DMS53 (cell line): ENCODE data around the gene GAD2.

Experiments used
- DNase-seq: peaks from one replicate; lab custom pipeline; 2025; lab: John Stamatoyannopoulos, UW

Gene GAD2

GRCh38 chr10:26222563-26222962, 6.0 kb downstream of the GAD2 start:
- no peak for DNase-seq

- DNase-seq = no peak
Observed at GRCh38 chr10:26225322-26225721, 8.7 kb downstream of the GAD2 start.

- no peak for DNase-seq
Observed at GRCh38 chr10:26227786-26228185, 11.2 kb downstream of the GAD2 start.

GRCh38 chr10:26232174-26232573, 15.6 kb downstream of the GAD2 start:
- DNase-seq = no peak

GRCh38 chr10:26235761-26236160, 19.2 kb downstream of the GAD2 start:
- no peak for DNase-seq

GRCh38 chr10:26238378-26238777, 21.8 kb downstream of the GAD2 start:
- DNase-seq = no peak

GRCh38 chr10:26242706-26243350, 26.3 kb downstream of the GAD2 start:
- DNase-seq = no peak

- no peak for DNase-seq
Observed at GRCh38 chr10:26243351-26243720, 26.8 kb downstream of the GAD2 start.

- no peak for DNase-seq
Observed at GRCh38 chr10:26249681-26250080, 33.1 kb downstream of the GAD2 start.

- DNase-seq = no peak
Observed at GRCh38 chr10:26251925-26252324, 35.4 kb downstream of the GAD2 start.

GRCh38 chr10:26254616-26255015, 38.0 kb downstream of the GAD2 start:
- no peak for DNase-seq

GRCh38 chr10:26259341-26259740, 42.8 kb downstream of the GAD2 start:
- DNase-seq = no peak

- DNase-seq = peak; percentile 42
Observed at GRCh38 chr10:26269754-26270153, 53.2 kb downstream of the GAD2 start.

- no peak for DNase-seq
Observed at GRCh38 chr10:26274391-26274790, 57.8 kb downstream of the GAD2 start.

GRCh38 chr10:26278295-26278694, 61.7 kb downstream of the GAD2 start:
- DNase-seq = no peak

GRCh38 chr10:26290236-26290635, 73.7 kb downstream of the GAD2 start:
- DNase-seq = no peak

- no peak for DNase-seq
Observed at GRCh38 chr10:26291721-26292480, 75.3 kb downstream of the GAD2 start.

- no peak for DNase-seq
Observed at GRCh38 chr10:26296360-26296759, 79.8 kb downstream of the GAD2 start.

GRCh38 chr10:26300001-26300400, 83.4 kb downstream of the GAD2 start:
- no peak for DNase-seq

GRCh38 chr10:26303366-26303765, 86.8 kb downstream of the GAD2 start:
- no peak for DNase-seq

- DNase-seq = no peak
Observed at GRCh38 chr10:26310361-26310760, 93.8 kb downstream of the GAD2 start.

GRCh38 chr10:26311383-26311940, 94.9 kb downstream of the GAD2 start:
- no peak for DNase-seq

GRCh38 chr10:26314265-26315013, 97.9 kb downstream of the GAD2 start:
- no peak for DNase-seq
